T-helper 22 cell (primary cell): Measurements from ENCODE around the gene SETBP1.

Experiments
- DNase-seq: peaks from one replicate; pipeline ENCODE4 v3.0.0-alpha.2; 2020; ENCODE audit warnings: low read depth

The SETBP1 gene

GRCh38 chr18:44731530-44732237 is 51.0 kb downstream of the SETBP1 start:
- no peak for DNase-seq

- no peak for DNase-seq
Observed at GRCh38 chr18:44732238-44732563, 51.5 kb downstream of the SETBP1 start.

- DNase-seq, result no peak
Observed at GRCh38 chr18:44732599-44732998, 51.9 kb downstream of the SETBP1 start.

- DNase-seq, result no peak
Observed at GRCh38 chr18:44733069-44733753, 52.5 kb downstream of the SETBP1 start.

GRCh38 chr18:44733754-44734465 is 53.2 kb downstream of the SETBP1 start:
- no peak for DNase-seq

GRCh38 chr18:44735096-44735495 is 54.4 kb downstream of the SETBP1 start:
- no peak for DNase-seq

- no peak for DNase-seq
Observed at GRCh38 chr18:44736664-44737380, 56.1 kb downstream of the SETBP1 start.

- no peak for DNase-seq
Observed at GRCh38 chr18:44737623-44738022, 56.9 kb downstream of the SETBP1 start.

GRCh38 chr18:44740000-44740399 is 59.3 kb downstream of the SETBP1 start:
- DNase-seq, result no peak

GRCh38 chr18:44741085-44741484 is 60.4 kb downstream of the SETBP1 start:
- DNase-seq, result no peak

- no peak for DNase-seq
Observed at GRCh38 chr18:44741511-44741910, 60.8 kb downstream of the SETBP1 start.

- DNase-seq, result no peak
Observed at GRCh38 chr18:44742126-44742525, 61.4 kb downstream of the SETBP1 start.

- DNase-seq, result no peak
Observed at GRCh38 chr18:44742718-44743311, 62.1 kb downstream of the SETBP1 start.

GRCh38 chr18:44743631-44744030 is 62.9 kb downstream of the SETBP1 start:
- no peak for DNase-seq

- DNase-seq, result no peak
Observed at GRCh38 chr18:44744161-44745121, 63.8 kb downstream of the SETBP1 start.

- no peak for DNase-seq
Observed at GRCh38 chr18:44747157-44747556, 66.5 kb downstream of the SETBP1 start.

- DNase-seq, result no peak
Observed at GRCh38 chr18:44748582-44748981, 67.9 kb downstream of the SETBP1 start.

- DNase-seq, result no peak
Observed at GRCh38 chr18:44750774-44751173, 70.1 kb downstream of the SETBP1 start.

GRCh38 chr18:44754567-44754966 is 73.9 kb downstream of the SETBP1 start:
- no peak for DNase-seq

GRCh38 chr18:44758861-44759631 is 78.4 kb downstream of the SETBP1 start:
- no peak for DNase-seq
